IPS-NIHi11 (cell line): ENCODE results near the gene SLC22A31.
A peak's percentile ranks its signal among the peaks of the same experiment; 100 is the strongest.

Experiments used
- DNase-seq: peaks from one replicate; pipeline ENCODE4 v3.0.0; 2012; ENCODE audit warnings: mixed read lengths, low spot score

The SLC22A31 gene

DNA sequence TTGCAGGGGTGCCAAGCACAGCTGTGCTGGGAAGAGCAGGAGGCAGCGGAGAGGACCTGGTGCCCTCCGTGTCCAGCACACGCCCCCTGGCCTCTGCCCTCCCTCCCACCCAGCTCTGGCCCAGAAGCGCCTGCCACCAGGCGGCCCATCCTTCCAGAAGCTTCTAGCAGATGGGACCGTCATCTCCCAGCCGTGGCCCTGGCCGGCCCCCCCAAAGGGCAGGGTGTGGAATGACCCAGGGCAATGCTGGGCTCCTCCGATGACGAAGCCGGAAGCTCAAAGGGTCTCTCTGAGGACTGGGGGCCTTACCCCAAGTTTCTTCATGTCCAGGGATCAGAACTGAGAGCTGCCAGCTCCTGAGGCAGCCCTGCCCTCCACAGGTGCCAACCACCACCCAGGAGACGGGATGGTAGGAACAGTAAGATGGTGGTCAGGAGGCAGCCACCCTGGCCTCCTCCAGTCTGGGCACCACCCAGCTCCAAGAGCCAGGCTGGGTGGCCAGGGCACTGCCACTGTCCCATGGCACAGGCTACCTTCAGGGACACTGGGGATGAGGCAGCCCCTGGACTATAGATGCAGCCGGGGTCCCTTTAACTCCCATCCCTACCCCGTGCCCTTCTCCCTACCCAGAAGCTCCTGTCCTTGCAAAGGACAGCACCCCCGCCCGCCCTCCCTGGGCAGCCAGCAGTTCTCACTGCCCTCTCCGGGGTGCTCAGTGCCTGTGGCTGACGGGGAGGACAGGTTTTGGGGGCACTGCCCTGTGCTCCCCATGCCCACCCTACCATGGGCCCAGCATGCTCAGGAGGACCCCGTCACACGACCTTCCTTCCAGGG lies 35.3 kb downstream of the SLC22A31 start:
- no peak for DNase-seq

DNA sequence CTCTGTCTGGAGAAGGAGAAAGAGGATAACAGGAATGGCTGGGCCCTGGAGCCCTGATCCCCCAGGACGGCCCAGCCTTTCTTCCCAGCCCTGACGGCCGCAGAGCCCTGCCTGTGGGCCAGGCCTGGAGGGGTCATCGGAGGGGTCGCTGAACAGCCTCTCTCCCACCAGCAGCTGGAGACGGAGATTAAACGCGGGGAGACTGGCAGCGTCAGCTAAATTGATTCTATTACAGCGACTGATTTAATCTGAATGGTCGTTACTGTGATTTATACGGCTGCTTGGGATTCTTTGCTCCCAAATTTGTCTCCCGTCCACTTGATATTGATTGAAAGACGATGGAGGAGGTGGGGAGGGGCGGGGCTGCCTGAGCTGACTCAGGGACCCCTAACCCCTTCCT lies 35.9 kb downstream of the SLC22A31 start:
- no peak for DNase-seq

DNA sequence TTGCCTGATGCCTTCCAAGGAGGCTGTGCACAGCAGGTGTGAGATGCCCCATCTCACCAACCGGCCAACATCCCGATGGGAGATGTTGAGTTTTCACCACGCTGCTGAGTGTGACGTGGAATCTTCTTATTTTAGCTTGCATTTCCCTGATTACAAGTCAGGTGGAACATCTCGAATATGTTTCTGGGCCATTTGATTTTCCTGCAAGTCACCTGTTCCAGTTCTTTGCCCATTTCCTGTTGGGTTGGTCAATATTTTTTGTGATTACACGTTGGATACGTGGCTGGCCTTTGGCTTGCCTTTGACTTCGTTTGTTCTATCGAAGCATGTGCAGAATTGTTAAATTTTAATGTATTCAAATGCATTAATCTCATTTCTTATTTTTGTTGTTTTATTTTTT lies 37.0 kb downstream of the SLC22A31 start:
- no peak for DNase-seq

DNA sequence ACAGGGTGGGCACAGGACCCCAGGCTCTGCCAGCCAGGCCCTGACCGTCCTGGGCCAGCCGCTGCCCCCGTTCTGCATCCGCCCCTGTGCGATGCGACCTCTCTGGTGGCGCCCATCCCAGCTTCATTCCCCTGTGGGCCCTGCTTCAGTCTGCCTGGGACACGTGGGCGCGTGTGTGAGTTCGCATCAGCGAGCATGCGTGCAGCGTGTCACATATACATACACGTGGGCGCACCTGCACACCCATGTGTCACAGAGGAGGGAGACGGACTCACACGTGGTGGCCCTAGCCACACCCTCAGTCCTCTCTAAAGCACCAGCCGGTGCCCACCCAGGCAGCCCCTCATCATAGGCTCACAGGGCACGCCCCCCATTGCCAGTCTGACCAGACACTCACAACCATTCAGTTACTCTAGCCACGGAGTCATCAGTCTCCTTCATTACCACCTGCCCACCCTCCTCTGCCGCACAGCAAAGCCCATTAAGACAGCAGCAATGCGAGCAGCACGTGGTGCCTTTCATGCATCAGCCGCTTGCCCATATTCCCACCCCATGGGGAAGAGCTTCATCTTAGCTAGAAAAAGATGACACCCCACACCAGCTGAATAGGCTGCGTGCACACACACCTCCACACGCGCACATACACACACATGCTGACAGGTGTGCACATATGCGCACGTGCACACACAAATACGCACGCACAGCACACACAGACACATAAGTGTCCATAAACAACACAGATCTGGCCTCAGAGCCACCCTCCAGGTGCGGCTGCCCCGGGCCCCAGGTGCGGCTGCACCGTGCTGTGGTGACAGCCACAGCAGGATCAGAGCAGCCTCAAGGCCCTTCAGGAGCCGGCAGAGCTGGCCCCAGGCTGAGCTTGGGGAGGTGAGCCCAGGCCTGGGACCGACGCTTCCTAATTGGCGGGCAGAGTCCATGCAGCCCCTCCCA lies 38.3 kb downstream of the SLC22A31 start:
- DNase-seq = no peak

DNA sequence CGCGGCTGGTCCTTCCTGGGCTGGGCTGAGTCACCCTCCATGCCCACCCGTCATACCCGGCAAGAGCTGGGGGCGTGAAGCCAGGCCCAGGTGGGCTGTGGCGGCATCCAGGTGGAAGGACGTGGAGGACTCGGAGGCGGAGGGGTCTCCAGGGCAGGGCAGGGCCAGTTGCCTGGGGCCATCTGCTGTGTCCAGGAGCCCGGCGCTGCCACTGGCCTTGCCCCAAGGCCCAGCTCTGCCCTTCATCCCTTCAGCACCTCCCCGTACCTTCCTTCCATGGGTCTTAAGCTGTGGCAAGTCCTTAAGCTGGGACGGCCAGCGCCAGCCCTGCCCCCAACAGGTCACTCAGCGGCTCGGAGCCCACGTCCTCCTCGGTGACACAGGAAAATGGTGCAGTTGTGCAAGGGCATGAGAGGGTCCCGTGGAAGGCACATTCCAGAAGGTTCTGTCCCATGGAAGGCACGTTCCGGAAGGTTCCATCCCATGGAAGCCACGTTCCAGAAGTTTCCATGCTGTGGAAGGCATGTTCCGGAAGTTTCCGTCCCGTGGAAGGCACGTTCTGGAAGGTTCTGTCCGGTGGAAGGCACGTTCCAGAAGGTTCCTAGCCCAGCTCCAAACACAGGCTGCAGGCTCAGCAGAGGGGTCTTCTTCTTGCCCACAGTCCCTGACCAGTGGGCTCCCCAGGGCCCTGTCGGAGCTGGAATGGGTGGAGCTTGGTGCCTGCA lies 39.2 kb downstream of the SLC22A31 start:
- no peak for DNase-seq

DNA sequence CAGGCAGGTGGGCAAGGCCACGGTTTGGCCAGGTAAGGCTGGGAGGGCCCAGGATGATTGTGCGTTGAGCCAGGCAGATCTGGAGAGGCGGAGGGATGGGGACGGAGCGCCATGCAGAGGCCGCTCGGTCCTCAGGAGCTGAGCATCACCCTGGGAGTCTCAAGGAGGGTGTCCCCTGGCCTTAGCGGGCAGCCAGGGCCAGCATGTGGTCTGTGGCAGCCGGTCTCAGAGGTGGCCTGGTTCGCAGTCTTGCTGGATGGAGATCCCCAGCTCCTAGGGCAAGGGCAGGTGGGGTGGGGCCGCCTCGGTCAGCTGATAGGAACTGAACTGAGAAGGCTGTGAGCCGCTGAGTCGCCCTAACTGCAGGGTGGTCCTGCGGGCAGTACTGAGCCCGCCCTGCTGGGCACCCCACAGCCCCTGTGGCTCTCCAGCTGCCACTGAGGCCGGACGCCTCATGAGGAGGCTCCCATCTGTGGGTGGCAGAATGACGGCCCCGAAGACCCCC lies 40.4 kb downstream of the SLC22A31 start:
- no peak for DNase-seq

DNA sequence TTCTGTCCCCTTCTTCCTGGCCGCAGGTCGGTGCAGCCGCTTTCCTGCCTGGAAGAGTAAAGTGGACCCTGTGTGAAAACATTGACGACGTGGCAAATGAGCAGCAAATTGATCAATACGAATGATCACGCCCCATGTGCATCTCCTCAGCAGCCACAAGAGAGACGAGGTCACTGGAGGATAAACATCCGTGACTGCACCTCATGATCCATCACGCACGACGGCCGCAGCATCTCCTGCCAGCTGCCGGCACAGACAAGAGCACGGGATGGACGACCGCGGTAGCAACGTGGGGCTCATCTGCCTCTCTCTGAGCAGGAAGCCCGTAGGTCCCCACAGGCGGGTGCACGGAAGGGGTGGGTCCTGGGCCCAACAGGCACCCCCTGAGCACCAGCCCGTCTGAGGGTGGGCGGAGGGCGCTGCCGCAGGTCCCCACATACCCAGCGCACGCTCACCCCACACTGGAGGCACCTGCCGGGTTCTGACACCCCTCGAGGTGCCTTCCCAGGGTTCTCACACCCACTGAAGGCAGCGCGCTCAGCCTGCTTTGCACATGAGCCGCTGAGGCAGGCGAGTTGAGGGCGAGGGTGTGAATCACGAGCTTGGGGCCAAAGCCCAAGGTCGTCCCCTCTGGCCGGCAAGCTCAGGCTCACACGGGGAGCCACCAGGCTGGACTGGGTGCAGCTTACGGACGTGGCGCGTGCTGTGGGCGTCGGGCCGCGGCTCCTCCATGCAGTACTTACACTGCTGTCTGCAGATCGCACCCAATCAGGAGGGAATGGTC lies 41.1 kb downstream of the SLC22A31 start:
- DNase-seq = no peak

DNA sequence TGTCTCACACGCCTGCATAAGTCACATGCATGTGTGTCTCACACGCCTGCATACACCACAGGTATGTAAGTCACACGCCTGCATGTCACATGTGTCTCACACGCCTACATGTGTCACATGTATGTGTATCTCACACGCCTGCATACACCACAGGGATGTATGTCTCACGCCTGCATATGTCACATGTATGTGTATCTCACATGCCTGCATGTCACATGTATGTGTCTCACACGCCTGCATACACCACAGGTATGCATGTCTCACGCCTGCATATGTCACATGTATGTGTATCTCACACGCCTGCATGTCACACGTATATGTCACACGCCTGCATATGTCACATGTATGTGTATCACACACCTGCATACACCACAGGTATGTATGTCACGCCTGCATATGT lies 42.6 kb downstream of the SLC22A31 start:
- no peak for DNase-seq

DNA sequence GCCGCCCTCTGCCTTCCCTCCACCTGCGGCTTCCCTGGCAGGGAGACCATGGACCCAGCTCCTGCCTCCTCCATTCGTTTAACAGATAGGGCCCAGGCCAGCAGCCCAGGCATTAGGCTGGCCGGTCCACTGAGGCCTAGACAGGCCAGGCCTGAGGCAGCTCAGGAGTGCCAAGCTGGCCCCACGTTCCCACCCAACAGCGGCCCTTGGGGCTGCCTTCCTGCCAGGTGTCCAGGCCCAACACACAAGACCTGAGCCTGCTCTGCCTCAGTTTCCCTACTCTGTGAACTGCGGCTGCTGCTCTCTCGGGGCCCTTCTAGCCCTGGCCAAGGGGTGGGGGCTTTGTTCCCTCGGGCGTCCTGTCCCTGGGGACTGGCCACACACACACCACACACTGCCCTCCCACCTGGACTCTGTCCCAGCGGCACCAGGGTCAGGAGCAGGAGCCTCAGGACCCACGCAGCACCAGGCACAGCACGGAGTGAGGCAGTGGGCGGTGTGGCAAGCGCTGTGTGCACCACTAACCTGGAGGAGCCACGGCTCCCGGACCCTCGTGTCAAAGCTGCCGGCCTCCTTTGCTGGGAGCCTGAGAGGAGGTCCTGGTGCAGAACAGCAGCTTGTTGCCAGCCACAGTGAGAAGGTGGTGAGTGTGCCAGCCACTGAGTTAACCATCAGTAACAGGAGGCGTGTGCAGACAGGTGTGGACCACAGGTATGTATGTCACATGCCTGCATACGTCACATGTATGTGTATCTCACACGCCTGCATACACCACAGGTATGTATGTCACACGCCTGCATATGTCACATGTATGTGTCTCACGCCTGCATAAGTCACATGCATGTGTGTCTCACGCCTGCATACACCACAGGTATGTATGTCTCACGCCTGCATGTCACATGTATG lies 43.3 kb downstream of the SLC22A31 start:
- no peak for DNase-seq

DNA sequence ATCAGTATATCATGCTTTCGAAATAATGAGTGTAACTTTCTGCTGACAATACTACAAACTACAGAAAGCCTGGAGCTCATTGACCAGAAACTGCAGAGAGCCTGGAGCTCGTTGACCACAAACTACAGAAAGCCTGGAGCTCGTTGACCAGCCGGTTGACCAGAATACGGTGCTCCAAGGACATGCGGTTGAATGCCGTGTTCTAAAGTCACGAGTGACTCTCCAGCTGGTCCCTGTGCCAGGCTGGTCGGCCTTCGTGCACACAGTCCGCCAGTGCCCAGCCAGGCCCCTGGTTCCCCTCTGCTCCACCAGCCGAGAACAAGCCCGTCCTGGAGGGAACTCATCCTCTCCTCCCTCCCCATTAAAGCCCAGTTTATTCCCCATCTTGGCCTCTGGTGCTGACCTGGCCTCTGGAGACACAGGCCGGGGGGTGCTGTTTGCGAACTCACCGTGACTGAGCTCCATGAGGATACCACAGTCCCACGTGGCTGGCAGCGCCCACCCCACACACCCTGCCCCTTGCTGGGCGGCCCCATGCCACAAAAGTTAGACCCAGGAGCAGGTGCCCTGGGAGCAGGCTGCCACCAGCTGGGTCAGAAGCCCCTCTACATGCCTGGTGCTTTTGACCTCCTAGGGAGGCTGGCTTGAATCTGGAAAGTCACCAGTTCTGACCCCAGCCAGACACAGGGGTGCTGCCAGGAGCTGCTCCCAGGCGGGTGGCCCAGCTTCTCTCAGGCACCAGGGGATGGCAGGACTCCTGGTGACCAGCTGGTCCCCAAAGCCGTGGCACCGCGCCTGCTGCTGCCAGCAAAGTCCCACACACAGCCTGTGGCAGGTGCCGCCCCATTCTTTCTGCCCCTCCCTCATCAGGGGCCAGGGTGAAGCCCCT lies 44.2 kb downstream of the SLC22A31 start:
- DNase-seq = no peak

DNA sequence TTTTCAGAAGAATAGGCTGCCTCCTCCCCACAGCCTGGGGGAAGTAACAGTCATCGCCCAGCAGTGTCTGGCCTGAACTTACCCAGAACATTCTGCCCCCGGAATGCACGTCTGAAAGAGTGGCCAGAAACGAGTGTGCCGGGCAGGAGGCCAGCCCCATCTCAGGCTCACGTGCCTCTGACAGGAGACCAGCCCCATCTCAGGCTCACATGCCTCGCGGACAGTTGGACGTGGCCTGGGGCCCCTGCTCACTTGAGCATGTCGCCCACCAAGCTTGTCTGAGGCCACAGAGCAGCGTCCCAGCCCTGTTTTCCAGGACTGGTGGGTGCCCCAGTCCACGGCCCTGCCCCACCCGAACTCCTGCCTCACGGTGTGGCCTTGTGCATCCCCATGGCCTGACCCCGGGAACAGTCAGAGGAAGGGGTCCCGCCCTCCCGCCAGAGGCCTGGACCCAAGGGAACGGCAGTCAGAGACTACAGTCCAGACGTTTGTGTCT lies 45.1 kb downstream of the SLC22A31 start:
- no peak for DNase-seq

DNA sequence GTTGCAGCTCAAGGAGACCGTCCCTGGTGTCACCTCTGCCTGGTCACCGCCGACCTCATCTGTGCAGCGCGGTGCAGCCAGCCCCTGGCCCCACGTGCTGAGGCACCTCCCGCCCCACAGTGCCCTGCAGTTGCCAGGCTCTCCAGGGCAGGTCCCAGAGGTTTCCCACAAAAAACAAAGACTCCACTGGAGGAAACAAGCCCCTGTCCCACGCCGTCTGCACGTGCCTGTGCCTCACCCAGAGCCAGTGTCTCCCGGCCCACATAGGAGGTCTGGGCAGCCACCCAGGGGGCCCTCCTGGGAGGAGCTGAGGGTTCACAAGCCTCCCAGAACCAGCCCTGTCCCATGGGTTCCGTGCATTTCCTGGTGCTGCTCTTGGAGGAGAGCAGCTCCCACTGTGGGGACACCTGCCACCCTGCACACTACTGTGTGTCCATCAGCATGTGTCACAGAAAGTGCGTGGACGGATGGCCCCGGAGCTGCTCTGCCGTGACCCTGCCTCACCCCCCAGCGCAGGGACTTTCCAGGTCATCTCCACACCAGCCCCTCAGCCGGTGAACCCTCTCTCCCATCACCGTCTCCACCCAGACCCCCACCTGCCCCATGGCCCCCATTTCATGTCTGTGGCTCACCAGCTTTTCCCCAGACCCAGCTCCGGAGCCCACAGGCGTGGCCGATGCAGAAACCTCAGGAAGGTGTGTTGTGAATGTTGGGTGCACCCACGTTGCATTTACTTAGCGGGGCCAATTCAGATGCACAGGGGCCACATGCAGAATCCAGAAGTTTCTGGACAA lies 45.8 kb downstream of the SLC22A31 start:
- no peak for DNase-seq

DNA sequence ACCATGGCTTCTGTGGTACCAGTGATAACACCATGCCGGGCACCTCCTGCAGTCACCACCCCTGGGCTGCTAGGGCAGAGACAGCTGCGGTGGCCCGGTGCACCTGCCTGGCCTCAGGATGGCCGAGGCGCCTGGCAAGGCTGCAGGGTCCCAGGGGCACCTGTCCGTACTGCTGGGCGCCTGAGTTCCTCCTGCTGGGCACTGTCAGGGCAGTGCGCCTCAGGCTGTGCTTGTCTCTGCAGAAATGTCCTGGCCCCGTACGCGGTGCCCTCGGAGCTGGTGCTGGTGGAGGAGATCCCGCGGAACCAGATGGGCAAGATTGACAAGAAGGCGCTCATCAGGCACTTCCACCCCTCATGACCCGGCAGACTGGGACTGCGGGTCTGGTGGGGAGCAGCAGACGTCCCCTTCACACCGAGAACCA lies 46.5 kb downstream of the SLC22A31 start:
- DNase-seq = no peak

DNA sequence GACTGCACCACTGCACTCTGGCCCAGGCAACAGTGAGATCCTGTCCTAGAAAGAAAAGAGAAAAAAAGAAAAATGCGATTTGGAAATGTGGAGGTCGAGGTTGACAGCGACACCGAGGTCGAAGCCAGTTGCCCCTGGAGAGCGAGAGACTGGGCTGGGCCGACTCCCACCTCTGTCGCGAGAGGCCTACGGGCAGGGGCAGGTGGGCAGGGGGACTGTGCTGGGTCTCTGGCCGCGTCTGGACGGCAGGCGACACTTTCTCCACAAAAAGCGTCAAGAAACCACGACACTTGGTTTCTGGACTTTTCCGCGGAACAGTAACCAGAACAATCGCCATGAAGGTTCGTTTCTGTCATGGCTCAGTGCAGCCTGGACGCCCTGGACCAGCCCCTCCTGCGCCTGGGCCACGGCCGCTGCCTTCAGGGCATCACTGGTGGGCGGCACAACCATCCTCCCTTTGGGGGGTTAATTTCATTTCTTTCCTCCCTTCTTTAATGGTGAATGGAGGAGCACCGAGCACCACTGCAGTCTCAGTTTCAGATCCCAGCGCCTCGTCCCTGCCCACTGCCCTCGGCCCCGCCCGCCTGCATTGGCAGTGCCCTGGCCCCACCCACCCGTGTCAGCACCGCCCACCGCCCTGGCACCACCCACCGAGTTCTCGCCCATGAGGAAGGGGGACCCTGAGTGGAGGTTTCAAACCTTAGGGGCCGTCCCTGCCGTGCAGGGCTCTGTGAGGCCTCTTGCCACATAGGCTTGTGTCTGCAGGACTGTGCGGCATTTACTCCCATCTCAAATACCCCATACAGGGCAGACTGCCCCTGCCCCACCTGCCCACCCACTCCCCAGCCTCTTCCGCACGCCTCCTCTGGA lies 47.3 kb downstream of the SLC22A31 start:
- DNase-seq = peak; percentile 61

DNA sequence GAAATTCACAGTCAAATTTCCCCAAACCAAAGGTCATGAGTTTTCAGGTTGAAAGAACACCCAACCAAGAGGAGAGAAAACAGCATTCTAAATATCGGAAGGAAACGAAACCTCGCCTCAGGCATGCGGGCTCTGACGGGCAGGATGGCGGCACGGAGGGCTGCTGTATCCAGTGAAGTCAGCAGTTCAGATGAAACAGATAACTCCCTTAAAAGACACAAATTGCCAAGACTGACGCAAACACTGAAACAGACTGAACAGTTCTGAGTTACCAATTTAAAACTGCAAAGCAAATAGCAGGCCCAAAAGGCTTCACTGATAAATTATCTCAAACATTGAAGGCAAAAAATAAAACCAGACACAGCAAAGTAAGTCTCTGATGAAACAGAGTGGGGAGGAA lies 49.4 kb downstream of the SLC22A31 start:
- DNase-seq = no peak

DNA sequence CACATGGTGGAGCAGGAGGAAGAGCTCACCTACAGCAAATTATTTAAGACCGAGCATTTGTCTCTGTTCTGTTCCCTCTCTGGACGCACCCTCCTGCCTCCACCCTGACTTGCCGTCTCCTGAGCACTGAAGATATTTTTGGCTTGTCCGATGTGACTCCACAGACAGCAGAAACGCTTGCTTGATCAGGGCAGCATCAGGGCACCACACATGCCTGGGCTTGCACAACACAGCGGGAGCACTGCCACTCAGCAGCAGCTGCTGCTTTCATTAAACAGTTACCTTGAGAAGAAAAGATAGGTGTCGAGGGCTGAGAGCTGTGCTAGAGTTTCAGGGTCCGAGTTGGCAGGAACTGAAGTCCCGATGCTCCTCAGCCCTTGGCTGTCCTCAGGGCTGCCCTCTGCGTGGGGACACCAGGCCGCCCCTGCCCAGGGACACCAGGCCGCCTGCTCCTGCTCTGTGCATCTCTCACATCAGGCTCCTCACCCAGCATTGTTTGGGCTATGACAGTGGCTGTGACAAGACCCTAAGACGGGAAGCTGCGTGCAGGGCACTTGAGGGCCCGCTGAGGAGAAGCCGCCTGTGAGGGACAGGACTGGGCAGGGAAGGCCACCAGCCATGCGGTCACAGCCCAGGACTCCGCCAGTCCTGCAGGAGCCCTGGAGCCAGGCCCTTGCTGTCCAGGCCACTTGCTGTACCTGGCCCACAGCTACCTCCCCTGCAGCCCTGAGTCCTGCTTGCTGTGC lies 50.1 kb downstream of the SLC22A31 start:
- DNase-seq = no peak
